GM21390 (cell line): ENCODE results near the gene SMAD9.
"Not testable (repeated sequence)": the region's sequence is repeated elsewhere in the genome, so short reads cannot be mapped to it uniquely, and the experiment has no call there.

ENCODE experiments used
- ATAC-seq: cut with Tn5 transposase; IDR thresholded peaks from one replicate; pipeline ENCODE4 v1.9.1; 2021; ENCODE audit not compliant: unreplicated experiment

The SMAD9 gene

DNA sequence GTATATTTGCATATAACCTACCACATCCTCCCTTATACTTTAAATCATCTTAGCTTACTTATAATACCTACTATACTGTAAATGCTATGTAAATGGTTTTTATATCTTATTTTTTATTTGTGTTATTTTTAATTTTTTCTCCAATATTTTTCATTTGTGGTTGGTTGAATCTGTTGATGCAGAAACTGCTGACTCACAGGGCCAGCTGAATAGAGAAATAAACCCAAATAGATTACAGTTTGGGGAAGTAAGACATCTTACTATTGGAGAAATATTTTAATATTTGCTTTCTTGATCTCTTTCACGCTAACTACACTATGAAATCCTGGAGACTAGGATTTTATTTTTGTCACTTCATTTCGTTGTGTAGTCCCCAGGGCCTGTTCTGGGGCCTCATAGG, 7.1 kb downstream of the SMAD9 start:
- no peak for ATAC-seq

DNA sequence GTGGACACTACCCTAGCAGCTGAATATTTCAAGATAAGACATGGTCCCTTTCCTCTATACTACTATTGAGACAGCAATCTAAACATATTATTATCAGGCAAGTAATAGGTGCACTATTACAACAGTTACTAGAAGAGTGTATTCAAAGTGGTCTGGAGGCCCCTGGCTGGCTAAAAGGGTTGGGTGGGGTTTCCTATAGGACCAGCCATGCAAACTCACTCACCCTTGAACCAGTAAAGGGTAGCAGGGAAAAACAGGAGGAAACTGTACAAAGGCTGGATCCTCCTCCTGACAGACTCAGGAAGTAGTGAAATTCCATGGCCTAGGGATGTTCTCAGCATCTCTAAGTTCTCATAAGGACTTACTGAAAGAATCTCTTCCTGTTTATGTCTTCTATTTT, 7.7 kb downstream of the SMAD9 start:
- ATAC-seq, result no peak

DNA sequence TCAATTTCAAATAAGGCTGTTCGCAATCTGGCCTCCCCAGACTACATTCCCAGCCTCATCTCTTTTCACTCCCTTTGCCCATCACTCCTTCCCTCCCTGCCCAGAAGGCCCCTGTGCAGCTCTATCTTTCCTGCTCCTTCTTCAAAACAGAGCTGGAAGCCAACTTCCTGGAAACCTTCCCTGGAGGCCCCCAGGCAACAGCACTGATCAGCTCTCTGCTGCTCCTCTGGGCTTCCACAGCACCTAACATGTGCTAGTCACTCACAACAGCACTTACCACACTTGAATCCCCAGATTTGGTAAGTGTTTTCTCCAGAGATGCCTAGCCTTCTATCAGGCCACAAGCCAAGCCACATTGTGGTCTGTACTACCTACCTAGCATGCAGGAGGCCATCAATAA, 9.5 kb downstream of the SMAD9 start:
- no peak for ATAC-seq

DNA sequence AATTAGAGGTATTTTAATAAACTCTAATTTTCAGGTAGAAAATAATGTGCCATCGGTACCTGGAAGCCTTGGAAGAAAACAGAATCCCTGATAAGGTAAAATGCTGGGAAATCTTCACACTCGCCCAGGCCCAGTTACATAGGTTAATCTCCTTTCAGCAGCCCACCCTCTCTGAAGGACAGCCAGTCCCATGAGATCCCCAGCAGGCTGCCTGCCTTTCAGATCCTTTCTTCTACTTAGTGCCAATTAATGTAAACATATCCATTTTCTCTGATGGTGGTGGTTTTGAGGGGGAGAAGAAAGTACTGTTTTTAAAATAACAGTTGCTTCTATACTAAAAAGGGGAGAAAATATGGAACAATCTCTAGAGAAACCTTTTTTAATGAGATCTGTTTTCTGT, 12.2 kb downstream of the SMAD9 start:
- ATAC-seq, result no peak

DNA sequence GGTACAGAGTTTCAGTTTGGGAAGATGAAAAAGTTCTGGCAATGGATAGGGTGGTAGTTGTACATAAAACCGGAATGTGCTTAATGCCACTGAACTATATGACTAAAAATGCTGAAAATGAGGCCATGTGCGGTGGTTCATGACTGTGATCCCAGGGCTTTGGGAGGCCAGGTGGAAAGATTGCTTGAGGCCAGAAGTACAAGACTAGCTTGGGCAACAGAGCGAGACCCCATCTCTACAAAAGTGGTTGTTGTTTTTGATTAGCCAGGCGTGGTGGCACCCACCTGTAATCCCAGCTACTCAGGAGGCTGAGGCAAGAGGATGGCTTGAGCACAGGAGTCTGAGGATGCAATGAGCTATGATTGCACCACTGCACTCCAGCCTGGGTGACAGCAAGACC, 12.8 kb downstream of the SMAD9 start:
- ATAC-seq, result no peak

DNA sequence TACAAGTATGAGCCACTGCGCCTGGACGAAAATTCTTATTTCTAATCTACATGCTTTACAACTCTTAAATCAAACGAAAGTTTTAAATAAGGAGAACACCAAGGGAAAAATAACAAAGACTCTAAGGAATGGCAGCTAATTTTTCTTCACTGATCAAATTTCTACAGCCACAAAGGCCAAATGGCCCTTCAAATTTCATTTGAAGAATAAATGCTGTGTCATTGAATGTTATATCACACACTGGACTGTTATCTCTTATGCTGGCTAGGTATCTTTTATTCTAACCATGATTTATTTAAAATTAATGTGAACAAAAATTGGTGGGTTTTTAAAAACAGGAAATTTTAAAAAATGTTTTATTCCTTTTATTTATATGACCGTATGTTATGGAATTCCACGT, 14.1 kb downstream of the SMAD9 start:
- ATAC-seq, result no peak

DNA sequence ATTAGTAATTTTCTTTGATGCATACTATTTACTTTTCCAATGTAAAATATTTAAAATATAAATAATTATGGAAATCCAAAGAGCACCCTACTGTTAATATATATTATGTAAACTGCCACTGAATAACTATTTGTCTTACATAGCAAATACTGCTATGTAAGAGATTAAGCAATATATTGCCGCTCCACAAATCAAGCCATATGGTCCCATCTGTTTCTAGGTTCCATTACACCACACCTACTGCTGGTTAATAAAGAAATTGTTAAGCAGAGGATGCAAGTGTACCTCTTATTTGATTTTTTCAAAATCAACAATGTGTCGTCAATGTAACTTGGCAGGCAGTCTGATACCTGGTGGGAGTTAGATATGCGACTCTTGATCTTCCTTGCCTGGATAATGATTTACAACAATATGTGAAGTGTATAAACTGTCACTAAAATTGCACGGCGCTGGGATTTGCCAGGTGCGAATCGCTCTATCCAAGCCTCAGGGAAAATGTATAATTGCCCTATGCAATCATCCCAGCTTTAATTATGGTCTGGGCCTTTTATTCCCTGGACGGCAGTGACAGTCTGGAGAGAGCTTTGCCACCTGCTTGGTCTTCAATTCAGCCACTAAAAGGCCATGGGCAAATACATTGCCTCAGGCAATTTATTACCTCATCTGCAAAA, 16.0 kb downstream of the SMAD9 start:
- no peak for ATAC-seq

DNA sequence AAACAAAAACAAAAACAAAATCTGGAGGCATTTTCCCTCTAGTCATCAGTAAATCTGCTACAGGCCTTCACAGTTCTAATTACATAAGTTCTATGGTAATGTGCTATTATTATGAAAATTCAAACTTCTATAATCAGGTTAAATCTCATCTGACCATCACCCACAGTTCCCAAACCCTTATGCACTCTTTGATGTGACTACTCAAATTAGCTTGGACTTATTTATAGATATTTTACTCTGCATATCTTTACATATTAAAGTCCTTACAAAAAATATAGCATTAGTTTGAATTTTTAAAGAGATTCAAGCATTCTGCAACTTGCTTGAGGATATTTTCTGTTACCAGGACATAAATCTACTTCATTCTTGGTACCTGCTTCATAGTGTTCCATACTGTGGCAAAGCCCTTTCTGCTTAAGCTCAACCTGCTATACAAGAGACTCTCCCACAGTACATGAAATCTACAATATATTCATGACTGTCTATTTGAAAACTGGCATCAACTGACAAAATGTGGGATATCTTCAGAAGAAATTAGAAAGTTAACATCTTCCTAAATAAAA, 22.9 kb downstream of the SMAD9 start:
- ATAC-seq, result no peak

DNA sequence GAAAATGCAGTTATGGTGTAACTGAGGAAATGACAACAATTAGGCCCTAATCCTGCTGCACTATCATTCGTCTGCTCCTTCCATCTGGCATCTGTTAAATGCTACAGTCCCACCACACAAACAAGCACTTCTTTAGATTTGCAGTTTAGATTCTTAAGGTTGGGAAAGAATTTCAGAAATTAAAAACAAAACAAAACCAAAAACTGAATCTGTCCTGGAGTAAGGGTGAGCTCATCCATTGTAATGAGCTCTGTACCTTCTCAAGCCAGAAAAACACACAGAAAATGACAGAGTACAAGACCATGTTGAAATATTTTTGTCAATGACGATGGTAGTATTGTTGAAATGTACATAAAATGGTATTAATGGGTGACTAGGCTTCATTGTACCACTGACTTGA, 28.3 kb downstream of the SMAD9 start:
- no peak for ATAC-seq

DNA sequence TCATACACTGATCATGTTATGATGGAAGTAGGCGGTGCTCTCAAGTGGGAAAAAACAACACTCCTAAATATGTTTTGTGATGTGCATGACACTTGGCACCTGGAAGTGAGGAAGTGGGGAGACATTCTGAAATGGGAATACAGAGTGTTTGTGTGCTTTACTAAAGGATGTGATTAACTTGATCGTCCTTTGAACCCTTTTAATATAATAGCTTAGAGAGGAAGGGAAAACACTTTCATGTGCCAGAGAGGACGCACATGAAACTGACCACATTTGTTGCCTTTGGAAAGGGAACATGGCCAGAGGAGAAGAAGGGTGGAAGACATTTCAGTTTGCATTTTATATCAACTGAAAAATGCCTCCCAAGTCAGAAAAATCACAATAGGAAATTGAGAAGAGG, 31.4 kb downstream of the SMAD9 start:
- no peak for ATAC-seq

DNA sequence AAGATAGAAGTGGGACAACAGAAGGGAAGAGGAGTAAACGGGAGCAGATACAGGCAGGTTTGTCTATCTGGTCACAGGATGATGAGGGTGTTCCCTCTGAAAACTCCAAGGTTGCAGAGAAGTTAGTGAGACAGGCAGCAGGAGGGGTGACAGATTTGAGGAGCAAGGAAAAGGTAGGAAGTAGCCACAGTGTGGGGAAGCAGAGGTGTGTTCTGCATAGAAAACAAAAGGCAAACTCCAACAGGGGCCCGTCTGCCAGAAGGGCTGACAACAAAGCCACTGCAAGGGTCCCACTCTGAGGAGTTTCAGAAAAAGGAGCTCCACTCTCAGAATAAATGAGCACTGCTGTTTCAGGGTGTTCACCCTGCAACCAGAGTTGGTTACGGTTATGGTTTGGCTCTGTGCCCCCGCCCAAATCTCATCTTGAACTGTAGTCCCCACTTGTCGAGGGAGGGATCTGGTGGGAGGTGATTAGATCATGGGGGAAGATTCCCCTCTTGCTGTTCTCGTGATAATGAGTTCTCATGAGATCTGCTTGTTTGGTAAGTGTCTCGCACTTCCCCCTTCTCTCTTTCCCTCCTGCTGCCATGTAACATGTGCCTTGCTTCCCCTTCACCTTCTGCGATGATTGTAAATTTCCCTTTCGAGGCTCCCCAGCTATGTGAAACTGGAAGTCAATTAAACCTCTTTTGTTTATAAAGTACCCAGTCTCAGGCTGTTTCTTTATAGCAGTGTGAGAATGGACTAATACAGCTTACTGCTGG, 32.1 kb downstream of the SMAD9 start:
- peak; percentile 70 for ATAC-seq

DNA sequence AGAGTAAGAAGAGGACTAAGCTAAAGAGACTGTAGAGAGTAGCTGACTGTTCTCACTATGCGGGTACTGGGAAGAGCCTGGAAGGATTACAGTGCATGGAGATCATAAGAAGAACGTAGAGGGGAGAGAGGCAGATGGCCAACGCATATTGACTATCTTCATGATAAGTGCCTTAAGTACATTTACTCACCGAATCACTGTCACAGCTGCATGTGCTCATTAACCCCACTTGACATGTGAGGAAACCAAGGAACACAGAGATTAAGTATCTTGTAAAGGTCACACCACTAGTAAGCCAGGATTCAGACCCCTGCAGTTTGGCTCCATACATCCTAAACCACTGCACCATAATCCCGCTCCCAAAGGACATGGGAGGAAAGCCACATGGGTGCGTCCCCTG, 34.1 kb downstream of the SMAD9 start:
- no peak for ATAC-seq

DNA sequence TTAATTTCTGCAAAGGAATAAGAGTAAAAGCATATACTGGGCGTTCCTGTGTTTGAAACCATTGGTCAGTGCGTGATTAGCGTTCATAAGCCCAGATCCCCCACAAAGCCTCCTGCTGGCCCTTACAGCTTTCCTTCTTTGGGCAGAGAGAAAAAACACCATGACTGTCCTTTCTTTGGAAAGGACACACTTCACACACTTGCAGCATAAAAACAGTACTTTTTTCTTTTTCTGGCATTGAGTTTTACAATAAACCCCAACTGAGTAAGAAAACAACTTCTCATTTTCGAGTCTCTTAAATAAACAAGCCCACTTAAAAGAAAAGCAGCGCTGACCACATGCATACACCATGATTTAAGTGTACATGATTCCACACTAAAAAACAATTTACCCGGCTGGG, 35.8 kb downstream of the SMAD9 start:
- ATAC-seq, result no peak

DNA sequence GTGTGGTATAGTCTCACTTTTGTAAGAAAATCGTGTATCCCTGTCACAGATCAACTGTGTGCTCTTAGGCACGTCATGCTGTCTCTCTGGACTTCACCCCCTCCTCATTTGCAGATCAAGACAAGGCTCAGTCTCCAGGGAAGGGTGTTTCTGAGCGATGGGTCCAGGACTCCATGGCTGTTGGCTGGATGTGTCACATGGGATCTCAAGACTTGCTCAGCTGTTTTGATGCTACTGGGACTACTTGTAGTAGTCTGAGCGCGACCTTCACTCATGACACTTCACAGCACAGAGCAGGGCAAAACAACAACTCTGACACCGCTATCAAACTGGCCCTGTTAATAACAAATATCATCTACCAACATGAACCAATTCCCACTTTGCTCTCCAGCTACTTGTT, 36.2 kb downstream of the SMAD9 start:
- ATAC-seq, result no peak

DNA sequence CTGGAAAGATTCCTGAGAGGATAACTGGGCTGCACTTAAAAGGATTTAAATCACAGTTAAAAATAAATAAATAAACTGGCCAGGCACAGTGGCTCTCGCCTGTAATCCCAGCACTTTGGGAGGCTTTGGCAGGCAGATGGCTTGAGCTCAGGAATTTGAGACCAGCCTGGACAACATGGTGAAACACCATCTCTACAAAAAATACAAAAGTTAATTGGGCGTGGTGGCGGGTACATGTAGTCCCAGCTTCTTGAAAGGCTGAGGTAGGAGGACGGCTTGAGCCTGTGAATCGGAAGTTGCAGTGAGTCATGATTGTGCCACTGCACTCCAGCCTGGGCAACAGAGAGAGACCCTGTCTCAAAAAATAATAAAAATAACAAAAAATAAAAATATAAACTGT, 36.6 kb downstream of the SMAD9 start:
- ATAC-seq, result not testable (repeated sequence)

DNA sequence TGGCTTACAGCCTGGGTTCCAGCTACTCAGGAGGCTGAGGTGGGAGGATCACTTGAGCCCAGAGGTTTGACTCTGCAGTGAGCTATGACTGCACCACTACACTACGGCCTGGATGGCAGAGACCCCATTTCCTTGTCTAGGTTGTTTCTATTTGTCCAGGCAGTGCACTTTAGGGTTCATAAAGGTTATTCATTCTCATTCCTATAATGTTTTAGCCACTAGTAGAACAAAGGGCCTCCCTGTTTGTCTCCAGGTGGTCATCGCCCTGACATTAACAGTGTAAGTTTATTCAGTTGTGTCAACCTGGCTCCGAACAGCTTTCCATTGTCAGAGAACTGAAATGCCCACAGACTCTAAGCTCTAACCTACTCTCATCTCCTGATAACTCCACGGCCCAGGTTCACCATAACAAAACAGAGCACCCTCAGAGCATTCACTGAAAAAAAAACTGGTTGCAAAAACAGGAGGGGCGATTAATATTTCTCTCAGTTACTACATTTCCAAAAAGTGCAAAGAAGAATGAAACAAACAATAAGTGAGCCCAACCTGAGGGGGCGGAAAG, 37.1 kb downstream of the SMAD9 start:
- no peak for ATAC-seq

DNA sequence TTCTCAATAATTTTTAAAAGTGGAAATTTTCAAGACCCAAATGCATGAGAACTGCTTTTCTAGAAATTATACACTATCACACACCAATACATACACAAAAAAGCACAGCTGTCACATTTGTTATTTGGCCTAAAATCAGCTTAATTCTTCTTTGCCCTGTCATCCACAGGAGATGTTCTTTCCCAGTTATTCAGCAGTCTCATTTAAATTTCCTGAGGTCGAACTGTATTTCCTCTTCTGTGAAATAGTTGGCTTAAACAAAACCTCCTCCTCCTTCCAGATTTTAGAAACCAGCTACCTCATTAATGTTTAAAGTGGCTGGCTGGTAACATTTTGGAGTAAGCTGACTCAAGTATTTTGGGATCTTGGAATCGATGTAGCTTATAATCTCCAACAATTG, 39.1 kb downstream of the SMAD9 start:
- ATAC-seq, result no peak

DNA sequence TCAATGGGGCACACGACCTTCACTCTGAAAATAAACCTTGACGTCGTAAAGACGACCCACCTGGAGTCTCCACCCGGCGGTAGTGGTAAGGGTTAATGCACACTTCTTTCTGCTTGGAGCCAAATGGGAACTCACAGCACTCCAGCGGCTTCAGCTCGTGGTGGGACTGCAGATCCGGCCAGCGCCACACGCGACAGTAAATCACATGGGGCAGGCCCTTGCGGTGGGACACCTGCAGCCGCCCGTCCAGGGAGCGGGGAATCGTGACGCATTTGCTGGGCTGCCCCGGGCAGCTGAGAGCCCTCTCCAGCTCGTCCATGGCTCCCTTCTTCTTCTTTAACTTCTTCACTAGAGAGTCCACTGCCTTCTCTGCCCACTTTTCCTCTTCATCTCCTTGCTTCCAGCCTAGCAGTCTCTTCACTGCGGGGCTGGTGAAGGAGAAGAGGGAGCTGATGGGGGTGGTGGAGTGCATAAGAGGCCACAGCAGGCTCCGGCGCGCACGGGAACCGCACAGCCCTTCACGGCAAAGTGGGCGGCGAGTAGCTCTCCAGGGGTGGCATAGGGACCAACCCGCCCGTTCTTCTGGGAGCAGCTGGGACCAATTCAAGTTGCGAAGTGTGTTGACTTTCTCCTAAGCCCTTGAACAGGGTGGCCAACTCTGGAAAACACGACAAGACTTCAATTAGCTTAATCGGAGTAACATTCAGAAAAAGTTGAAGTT, 40.7 kb downstream of the SMAD9 start:
- ATAC-seq, result no peak

DNA sequence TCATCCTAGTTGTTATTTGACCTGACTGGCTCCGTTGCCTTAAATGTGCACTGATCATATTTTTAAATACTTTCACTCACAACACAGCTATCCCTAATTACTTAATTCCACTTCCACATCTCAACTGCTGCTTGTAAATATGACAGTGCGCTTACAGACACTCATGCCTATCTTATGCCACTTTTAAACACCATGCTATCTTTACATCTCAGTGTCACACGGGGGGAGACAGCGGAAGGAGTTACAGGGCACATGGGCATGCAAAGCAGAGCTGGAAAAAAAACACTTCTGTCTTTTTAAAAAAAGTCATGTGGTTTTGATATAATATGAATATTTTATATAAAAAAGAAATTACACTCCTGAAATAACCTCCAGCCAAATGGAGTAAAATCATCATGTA, 44.1 kb downstream of the SMAD9 start:
- no peak for ATAC-seq

DNA sequence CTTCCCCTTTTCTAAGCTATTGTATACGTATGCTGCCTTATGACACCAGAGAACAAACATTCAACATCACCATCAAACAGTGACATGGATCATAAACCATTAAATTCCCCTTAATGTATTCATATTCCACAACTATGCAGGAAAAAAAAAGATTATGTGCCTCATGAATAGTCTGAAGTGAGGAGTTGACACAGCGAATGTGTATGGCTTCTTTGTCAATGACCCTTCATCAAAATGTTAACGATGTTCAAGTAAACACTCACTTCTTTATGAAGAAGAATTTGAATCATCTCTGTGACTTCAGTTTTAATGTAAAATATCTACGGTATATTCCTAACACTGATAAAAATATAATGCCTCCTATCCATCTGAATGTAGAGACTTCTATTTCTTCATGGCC, 44.6 kb downstream of the SMAD9 start:
- no peak for ATAC-seq

DNA sequence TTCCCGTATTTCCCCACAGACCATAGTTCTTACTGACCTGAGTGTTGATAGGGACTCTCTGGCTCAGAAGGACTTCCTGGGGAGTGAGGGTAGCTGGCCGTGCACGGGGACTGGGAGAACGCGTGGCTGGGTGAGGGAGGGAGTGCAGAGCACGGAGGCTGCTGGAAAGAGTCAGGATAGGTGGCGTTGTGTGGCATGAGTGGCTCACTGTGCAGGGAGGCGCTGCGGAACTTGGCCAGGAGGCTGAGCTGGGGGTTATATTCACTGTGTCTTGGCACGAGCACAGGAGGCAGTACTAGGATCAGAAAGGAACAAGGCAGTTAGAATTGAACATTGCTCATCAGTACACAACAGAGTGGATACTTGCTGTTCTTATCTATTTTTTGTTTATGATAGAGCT, 47.4 kb downstream of the SMAD9 start:
- ATAC-seq, result no peak
